NCI-H2227 (cell line): Measurements from ENCODE around the gene TCEANC2.
"Not testable (repeated sequence)": the region's sequence is repeated elsewhere in the genome, so short reads cannot be mapped to it uniquely, and the experiment has no call there.

Experiments used
- DNase-seq: peaks from one replicate; lab custom pipeline; 2025; ENCODE audit not compliant: unreplicated experiment; lab: John Stamatoyannopoulos, UW

Gene TCEANC2

GRCh38 chr1:54024811-54025210 is 28.6 kb upstream of the TCEANC2 start:
- DNase-seq, result not testable (repeated sequence)

GRCh38 chr1:54027848-54028247 is 25.6 kb upstream of the TCEANC2 start:
- DNase-seq, result peak; percentile 30

- DNase-seq, result peak; percentile 36
Observed at GRCh38 chr1:54028306-54029251, 24.8 kb upstream of the TCEANC2 start.

- DNase-seq, result peak; percentile 19
Observed at GRCh38 chr1:54037476-54037875, 15.9 kb upstream of the TCEANC2 start.

- no peak for DNase-seq
Observed at GRCh38 chr1:54041806-54042205, 11.6 kb upstream of the TCEANC2 start.

GRCh38 chr1:54045496-54045895 is 7.9 kb upstream of the TCEANC2 start:
- DNase-seq, result no peak

GRCh38 chr1:54046671-54047383 is 6.6 kb upstream of the TCEANC2 start:
- peak; percentile 66 for DNase-seq

GRCh38 chr1:54047384-54048305 is 5.8 kb upstream of the TCEANC2 start:
- DNase-seq, result no peak

- DNase-seq, result not testable (repeated sequence)
Observed at GRCh38 chr1:54050435-54050834, 3.0 kb upstream of the TCEANC2 start.

GRCh38 chr1:54051933-54052430 is 1.4 kb upstream of the TCEANC2 start:
- DNase-seq, result no peak

GRCh38 chr1:54052431-54052933 is 926 bp upstream of the TCEANC2 start:
- DNase-seq, result peak; percentile 53

GRCh38 chr1:54053745-54054437 is 483 bp downstream of the TCEANC2 start:
- peak; percentile 67 for DNase-seq

GRCh38 chr1:54054438-54054749 is 986 bp downstream of the TCEANC2 start:
- peak; percentile 29 for DNase-seq

GRCh38 chr1:54064299-54064698 is 10.9 kb downstream of the TCEANC2 start:
- no peak for DNase-seq

- no peak for DNase-seq
Observed at GRCh38 chr1:54069791-54070170, 16.4 kb downstream of the TCEANC2 start.

GRCh38 chr1:54070171-54070837 is 16.9 kb downstream of the TCEANC2 start:
- peak; percentile 59 for DNase-seq

GRCh38 chr1:54077359-54077758 is 24.0 kb downstream of the TCEANC2 start:
- DNase-seq, result no peak

- no peak for DNase-seq
Observed at GRCh38 chr1:54080598-54081049, 27.2 kb downstream of the TCEANC2 start.
